ENCODE data around the gene MAPK11. TPM values are rescaled to one million over a fixed set of nuclear protein-coding genes. Genes with fewer than 3 reads are reported as not detected.

Gene MAPK11
- total and polyA plus RNA-seq, 2 experiments from 2014 or later = 0.12 to 0.63 TPM

DNA sequence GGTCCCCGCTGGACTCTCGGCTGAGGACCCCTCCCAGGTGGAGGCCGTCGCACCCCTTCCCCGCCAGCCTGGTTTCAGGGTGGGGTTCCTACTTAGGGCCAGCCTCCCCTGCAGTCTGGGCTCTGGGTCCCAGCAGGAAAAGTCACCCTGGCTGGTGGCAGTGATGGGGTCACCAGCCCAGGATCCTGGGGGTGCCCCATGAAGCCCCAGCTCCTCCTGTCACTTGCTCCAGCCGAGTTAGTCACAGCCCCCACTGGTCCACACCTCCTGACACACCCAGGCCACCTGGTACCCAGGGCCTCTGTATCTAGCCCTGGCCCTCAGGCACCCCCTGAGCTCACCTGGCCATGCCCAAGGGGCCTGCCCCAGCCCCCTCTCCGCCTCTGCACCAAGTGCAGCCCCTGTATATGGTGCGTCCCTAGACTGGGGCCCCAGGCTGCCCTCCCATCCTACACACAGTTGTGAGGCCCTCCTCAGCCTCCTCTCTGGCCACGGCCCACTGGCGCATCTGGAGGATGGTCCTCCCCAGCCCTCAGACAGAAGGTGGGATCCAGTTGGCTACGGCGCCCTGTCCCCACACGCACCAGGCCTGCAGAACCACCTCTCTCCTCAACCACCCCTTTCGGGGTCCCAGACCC, 30.6 kb upstream of the MAPK11 start:
- H3K4me3 ChIP-seq = no peak overlapping the region
- H3K36me3 ChIP-seq = no peaks in the 10 kb centered on the region
- no peaks in the 10 kb centered on the region for H3K27me3 ChIP-seq
- peaks cover 55% of the 10 kb centered on the region for H3K4me1 ChIP-seq (ENCODE audit: low read depth)
- TF ChIP-seq, protein P1, sequence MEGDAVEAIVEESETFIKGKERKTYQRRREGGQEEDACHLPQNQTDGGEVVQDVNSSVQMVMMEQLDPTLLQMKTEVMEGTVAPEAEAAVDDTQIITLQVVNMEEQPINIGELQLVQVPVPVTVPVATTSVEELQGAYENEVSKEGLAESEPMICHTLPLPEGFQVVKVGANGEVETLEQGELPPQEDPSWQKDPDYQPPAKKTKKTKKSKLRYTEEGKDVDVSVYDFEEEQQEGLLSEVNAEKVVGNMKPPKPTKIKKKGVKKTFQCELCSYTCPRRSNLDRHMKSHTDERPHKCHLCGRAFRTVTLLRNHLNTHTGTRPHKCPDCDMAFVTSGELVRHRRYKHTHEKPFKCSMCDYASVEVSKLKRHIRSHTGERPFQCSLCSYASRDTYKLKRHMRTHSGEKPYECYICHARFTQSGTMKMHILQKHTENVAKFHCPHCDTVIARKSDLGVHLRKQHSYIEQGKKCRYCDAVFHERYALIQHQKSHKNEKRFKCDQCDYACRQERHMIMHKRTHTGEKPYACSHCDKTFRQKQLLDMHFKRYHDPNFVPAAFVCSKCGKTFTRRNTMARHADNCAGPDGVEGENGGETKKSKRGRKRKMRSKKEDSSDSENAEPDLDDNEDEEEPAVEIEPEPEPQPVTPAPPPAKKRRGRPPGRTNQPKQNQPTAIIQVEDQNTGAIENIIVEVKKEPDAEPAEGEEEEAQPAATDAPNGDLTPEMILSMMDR (IDR thresholded peaks at IDR 0.05; ENCODE audit: low read depth, low read length) = no peak
- H3K9me3 ChIP-seq (ENCODE audit: low read depth) = no peaks in the 10 kb centered on the region
- H3K27ac ChIP-seq = no peak overlapping the region
- no peak for DNase-seq (ENCODE audit: low read depth in 1 of 2, low spot score in 1 of 2)

DNA sequence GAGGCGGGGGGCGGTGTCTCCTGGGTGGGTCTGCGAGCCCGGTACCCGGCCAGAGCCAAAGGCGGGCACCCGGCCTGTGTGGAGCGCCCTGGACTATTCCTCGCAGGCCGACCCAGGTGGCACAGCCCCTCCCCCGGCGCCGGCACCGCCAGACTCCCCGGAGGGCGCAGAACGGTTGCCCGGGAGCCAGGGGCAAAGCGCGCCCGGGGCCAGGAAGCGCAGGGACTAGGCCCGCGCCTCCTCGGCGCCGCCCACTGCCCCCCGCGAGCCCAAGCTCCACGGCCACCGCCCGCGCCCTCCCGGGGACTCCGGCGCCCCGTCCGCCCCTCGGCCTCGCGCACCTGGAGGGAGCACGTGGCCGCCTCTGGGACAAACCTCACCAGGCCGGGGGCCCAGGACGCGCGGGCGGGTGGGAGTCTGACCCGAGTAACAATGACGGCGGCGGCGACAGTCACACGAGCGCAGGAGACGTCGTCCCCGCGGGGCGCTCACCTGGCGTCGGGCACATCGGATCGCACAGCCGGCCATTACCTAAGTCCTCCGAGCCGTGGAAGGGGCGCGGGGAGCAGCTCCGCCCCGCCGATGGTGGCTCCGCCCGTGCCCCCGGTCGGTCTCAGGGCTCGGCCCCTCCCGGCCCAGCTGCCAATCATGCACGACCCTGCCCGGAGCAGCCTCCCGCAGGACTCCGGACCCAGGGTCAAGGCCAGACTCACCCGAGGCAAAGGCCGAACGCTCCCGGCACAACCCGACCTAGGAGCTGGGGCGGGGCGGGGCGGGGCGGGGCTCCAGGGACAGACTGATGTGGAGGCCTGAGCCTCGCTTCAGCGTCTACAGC, 29.8 kb upstream of the MAPK11 start:
- Histone ChIP-seq H3K4me1 (ENCODE audit: low read depth) (peaks cover 49% of the 10 kb centered on the region), H3K4me3 (peak overlapping the region; percentile 16), H3K36me3 (no peaks in the 10 kb centered on the region), H3K27me3 (no peaks in the 10 kb centered on the region), H3K9me3 (ENCODE audit: low read depth) (no peaks in the 10 kb centered on the region), H3K27ac (no peak overlapping the region)
- TF ChIP-seq, protein P1 (IDR thresholded peaks at IDR 0.05; ENCODE audit: low read depth, low read length) = no peak
- DNase-seq (ENCODE audit: low read depth in 1 of 2, low spot score in 1 of 2) = peak in 1 of 2 donors; percentile 44

DNA sequence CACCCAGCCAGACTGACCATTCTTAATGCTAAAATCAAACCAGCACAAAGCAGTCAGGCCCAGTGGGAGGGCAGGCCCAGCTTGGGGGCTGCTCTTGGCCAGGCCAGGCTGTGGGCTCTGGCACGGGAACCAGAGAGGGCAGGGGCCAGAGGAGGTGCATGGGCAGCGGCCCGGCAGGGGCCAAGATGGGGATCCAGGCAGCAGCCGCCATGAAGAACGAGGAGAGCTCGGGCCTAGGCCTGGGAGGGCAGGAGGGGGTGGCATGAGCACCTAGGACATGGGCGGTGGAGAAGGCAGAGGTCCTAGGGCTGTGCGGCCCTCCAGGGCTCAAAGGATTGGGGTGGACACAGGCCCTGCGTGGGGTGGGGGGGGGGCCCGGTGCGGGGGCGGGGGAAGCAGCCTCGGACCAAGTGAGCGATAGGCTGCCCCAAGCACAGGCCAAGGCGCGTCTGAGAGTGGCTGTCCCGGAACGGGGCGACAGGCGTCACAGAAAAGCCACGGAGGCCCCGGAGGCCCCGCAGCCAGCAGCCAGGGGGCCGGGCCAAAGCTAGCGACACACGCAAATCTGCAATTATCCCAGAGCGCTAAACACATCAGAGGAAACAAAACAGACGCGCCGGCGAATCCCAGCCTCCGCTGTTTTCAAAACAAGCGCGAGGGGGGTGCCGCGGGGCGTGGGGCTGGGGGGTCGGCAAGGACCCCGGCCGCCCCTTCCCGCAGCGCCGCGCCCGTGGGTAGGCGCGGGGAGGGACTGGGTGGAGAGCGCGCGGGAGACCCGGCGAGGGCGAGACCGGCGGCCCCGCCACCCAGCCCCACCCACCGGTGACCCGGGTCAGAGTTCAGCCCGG, 29.0 kb upstream of the MAPK11 start:
- Histone ChIP-seq H3K27me3 (no peaks in the 10 kb centered on the region), H3K27ac (no peak overlapping the region), H3K36me3 (no peaks in the 10 kb centered on the region), H3K4me3 (peak overlapping the region; percentile 16), H3K9me3 (ENCODE audit: low read depth) (no peaks in the 10 kb centered on the region), H3K4me1 (ENCODE audit: low read depth) (peaks cover 41% of the 10 kb centered on the region)
- no peak for DNase-seq (ENCODE audit: low read depth in 1 of 2, low spot score in 1 of 2)
- TF ChIP-seq, protein P1 (IDR thresholded peaks at IDR 0.05; ENCODE audit: low read depth, low read length) = no peak

DNA sequence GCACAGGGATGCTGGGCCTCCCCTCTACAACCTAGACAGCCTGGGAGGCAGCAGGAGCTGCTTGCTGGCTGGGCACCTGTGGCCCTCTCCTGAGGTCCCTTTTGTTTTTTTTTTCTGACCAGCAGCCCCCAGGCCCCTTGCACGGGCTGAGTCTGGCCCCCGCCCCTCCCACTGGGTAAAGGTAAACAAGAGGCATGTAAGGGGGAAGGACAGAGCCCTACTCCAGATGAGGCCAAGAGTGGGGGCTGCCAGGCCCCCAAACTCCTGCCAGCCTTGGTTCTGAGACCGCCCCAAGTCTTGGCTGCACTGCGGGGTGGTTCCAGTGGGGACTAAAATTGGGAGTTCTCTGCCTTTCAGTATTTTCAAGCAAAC, 28.1 kb upstream of the MAPK11 start:
- no peak for DNase-seq (ENCODE audit: low read depth in 1 of 2, low spot score in 1 of 2)
- Histone ChIP-seq H3K36me3 (no peaks in the 10 kb centered on the region), H3K27ac (no peak overlapping the region), H3K27me3 (no peaks in the 10 kb centered on the region), H3K4me3 (no peak overlapping the region), H3K4me1 (ENCODE audit: low read depth) (peaks cover 39% of the 10 kb centered on the region), H3K9me3 (ENCODE audit: low read depth) (no peaks in the 10 kb centered on the region)
- TF ChIP-seq, protein P1 (IDR thresholded peaks at IDR 0.05; ENCODE audit: low read depth, low read length) = no peak

- no peaks in the 10 kb centered on the region for H3K36me3 ChIP-seq
- TF ChIP-seq, protein P1 (IDR thresholded peaks at IDR 0.05; ENCODE audit: low read depth, low read length) = no peak
- H3K27me3 ChIP-seq = no peaks in the 10 kb centered on the region
- H3K27ac ChIP-seq = no peak overlapping the region
- H3K4me1 ChIP-seq (ENCODE audit: low read depth) = peaks cover 39% of the 10 kb centered on the region
- H3K9me3 ChIP-seq (ENCODE audit: low read depth) = no peaks in the 10 kb centered on the region
- no peak overlapping the region for H3K4me3 ChIP-seq
- DNase-seq (ENCODE audit: low read depth in 1 of 2, low spot score in 1 of 2) = no peak
Observed at GRCh38 chr22:50297510-50298265, 27.5 kb upstream of the MAPK11 start.

Data from cardiac muscle cell (in vitro differentiated cells and primary cell).